HEK293 (cell line): Measurements from ENCODE around the gene SIDT1.

Experiments
- CTCF ChIP-seq: fragments of 450-650 bp; formaldehyde crosslinking; IDR thresholded peaks from 2 replicates; pipeline ENCODE4 v1.5.1; 2016; ENCODE audit warnings: missing biosample characterization, missing genetic modification characterization
- YY1 ChIP-seq: fragments of 450-650 bp; formaldehyde crosslinking; IDR thresholded peaks from 2 replicates; pipeline ENCODE4 v1.5.1; 2018; ENCODE audit warnings: missing biosample characterization, missing genetic modification characterization
- ZNF239 ChIP-seq: fragments of 450-650 bp; formaldehyde crosslinking; IDR thresholded peaks from 2 replicates; pipeline ENCODE4 v1.5.1; 2016; ENCODE audit warnings: missing biosample characterization, missing genetic modification characterization
- ZNF335 ChIP-seq: fragments of 450-650 bp; formaldehyde crosslinking; conservative IDR thresholded peaks from 2 replicates; pipeline ENCODE4 v1.5.1; 2016; ENCODE audit warnings: missing biosample characterization, missing genetic modification characterization

GRCh38 chr3:113628788-113629187 lies 96.4 kb downstream of the SIDT1 start:
- no peak for TF ChIP-seq CTCF
- no peak for TF ChIP-seq ZNF239 (tag by site-specific recombination)
- TF ChIP-seq YY1 (tag by site-specific recombination) = no peak
- no peak for TF ChIP-seq ZNF335 (tag by site-specific recombination)
